Cardiac fibroblast (primary cell): Measurements from ENCODE around the gene STX1A.
"Not testable (repeated sequence)": the region's sequence is repeated elsewhere in the genome, so short reads cannot be mapped to it uniquely, and the experiment has no call there.

Experiments used
- DNase-seq, 2 donors: peaks; one replicate each; pipeline versions ENCODE4 v3.0.0 to v3.0.0-alpha.2; 2010; ENCODE audit warnings: low read depth in 2 of 2
- H3K4me3 ChIP-seq, 2 donors: replicated peaks in 1 of 2; 1 replicate in 1 of 2; 2 replicates in 1 of 2; pipeline ENCODE4 v1.5.1; 2011; ENCODE audit warnings: low read depth in 2 of 2, low read length in 2 of 2, mild to moderate bottlenecking in 2 of 2, moderate library complexity in 1 of 2
- TF ChIP-seq, protein P1 (sequence below): IDR thresholded peaks from one replicate; pipeline ENCODE4 v1.5.1; 2011; ENCODE audit warnings: low read depth, mild to moderate bottlenecking, low read length, inconsistent platforms

STX1A gene

DNA sequence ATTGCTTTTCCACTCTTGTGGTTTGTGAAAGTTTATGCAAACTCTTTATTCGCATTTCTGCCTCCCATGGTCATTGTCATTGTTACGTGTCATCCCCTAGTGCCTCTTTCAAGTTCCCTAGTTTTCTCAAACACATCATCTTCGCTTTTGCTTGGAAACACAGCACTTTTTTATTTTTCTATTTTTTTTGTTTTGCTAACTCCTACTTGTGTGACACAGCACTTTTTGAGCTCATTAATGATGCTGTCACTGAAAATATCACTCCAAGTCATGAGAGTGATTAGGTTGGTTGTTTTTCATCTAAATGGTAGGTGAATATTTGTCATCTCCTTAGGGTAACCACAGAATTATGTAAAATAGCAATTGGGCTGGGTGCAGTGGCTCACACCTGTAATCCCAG is 8.5 kb upstream of the STX1A start:
- TF ChIP-seq, protein P1, sequence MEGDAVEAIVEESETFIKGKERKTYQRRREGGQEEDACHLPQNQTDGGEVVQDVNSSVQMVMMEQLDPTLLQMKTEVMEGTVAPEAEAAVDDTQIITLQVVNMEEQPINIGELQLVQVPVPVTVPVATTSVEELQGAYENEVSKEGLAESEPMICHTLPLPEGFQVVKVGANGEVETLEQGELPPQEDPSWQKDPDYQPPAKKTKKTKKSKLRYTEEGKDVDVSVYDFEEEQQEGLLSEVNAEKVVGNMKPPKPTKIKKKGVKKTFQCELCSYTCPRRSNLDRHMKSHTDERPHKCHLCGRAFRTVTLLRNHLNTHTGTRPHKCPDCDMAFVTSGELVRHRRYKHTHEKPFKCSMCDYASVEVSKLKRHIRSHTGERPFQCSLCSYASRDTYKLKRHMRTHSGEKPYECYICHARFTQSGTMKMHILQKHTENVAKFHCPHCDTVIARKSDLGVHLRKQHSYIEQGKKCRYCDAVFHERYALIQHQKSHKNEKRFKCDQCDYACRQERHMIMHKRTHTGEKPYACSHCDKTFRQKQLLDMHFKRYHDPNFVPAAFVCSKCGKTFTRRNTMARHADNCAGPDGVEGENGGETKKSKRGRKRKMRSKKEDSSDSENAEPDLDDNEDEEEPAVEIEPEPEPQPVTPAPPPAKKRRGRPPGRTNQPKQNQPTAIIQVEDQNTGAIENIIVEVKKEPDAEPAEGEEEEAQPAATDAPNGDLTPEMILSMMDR, result no peak
- DNase-seq, result no peak
- H3K4me3 ChIP-seq, result no peak overlapping the region

- TF ChIP-seq, protein P1, result no peak
- DNase-seq, result no peak
- no peak overlapping the region for H3K4me3 ChIP-seq
Measured at GRCh38 chr7:73726083-73726466, 6.6 kb upstream of the STX1A start.

DNA sequence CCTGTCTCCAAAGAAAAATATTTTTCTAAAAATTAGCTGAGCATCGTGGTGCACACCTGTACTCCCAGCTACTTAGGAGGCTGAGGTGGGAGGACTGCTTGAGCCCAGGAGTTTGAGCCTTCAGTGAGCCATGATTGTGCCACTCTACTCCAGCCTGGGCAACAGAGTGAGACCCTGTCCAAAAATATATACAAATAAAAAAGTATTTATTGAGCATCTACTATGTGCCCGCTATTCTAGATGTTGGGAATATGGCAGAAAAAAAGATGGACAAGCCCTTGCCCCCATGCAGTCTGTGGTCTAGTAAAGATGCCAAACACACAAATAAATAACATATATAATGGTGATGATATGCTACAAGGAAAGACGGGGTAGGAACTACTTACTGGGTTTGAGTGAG is 4.3 kb upstream of the STX1A start:
- TF ChIP-seq, protein P1, result no peak
- no peak overlapping the region for H3K4me3 ChIP-seq

DNA sequence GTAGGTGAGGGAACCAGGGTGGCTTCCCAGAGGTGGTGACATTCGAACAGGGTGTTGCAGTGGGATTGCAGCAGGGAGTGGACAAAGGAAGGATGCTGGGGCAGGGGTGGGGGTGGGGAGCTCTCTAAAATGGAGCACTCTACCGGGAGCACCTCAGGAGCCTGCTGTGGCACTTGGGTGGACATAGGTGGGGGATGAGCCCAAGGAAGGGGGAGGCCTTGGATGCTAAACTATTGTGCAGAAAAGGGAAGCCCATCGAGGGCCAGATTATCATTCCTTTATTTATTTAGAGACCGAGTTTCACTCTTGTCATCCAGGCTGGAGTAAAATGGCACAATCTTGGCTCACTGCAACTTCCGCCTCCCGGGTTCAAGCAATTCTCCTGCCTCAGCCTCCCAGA is 3.3 kb upstream of the STX1A start:
- H3K4me3 ChIP-seq, result no peak overlapping the region
- DNase-seq, result no peak
- TF ChIP-seq, protein P1, result no peak

More for the DNA sequence above, 4.3 kb upstream of the STX1A start:
- DNase-seq, result no peak

DNA sequence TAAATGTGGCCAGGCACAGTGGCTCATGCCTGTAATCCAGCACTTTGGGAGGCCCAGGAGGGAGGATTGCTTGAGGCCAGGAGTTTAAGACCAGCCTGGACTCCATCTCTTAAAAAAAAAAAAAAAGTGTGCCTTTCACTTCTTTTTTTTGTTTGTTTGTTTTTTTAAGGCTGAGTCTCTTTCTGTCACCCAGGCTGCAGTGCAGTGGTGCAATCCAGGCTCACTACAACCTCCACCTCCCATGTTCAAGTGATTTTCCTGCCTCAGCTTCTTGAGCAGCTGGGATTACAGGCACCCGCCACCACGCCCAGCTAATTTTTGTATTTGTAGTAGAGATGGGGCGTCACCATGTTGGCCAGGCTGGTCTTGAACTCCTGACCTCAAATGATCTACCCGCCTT is 2.7 kb upstream of the STX1A start:
- not testable (repeated sequence) for DNase-seq, H3K4me3 ChIP-seq

DNA sequence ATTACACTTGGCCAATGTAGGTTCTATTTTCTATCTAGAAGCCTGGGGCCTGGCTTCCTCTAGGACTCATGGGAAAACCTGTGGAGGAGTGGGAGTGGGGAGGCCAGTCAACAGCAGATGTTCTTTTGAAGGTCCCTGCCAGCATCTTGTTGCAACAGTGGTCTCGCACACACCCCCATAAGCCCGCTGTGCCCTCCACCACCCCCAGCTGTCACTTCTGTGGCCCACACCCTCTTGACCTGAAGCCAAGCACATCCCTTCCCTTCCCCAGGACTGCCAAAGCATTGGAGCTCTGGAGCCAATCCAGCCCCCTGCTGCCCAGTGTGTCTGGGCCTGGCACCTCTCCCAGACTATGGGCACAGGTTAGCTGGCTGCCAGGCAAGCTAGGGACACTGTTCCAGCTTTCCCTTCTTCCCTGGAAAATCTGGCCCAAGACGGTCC is 1.9 kb upstream of the STX1A start:
- no peak overlapping the region for H3K4me3 ChIP-seq
- TF ChIP-seq, protein P1, result no peak
- DNase-seq, result peak in 1 of 2 donors; percentile 64

- not testable (repeated sequence) for H3K4me3 ChIP-seq, DNase-seq
Measured at GRCh38 chr7:73720443-73720842, 974 bp upstream of the STX1A start.

DNA sequence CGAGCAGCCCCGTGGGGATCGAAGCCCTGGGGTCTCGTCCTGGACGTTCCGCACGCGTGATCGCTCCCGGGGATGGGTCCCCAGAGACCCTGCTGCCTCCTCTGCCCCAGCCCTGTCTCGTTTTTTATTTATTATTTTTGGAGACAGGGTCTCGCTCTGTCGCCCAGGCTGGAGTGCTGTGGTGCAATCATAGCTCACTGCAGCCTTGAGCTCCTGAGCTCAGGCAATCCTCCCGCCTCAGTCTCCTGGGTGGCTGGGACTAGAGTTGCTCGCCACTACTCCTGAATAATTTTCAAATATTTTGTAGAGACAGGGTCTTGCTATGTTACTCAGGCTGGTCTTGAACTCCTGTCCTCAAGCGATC is 319 bp upstream of the STX1A start:
- H3K4me3 ChIP-seq, result peak overlapping the region; percentile 42 to 46
- DNase-seq, result peak in 1 of 2 donors; percentile 36
- TF ChIP-seq, protein P1, result no peak
